HEK293T (cell line): ENCODE measurements around the gene ATP1B1.
A peak's percentile ranks its signal among the peaks of the same experiment; 100 is the strongest.

Source experiments
- CTCF ChIA-PET: fragments of 350-600 bp; formaldehyde crosslinking; extraction: SDS; loops from one replicate; lab custom pipeline; 2021; ENCODE audit warnings: antibody characterized with exemption, inconsistent platforms; lab: Yijun Ruan, JAX
- POLR2A ChIA-PET: fragments of 350-600 bp; formaldehyde crosslinking; extraction: SDS; loops from one replicate; lab custom pipeline; 2020; ENCODE audit warnings: antibody characterized with exemption, inconsistent platforms; lab: Yijun Ruan, JAX
- DNase-seq: peaks from one replicate; pipeline ENCODE4 v3.0.0; 2012; ENCODE audit warnings: mixed read lengths; ENCODE audit errors: extremely low spot score
- ARNT ChIP-seq: fragments of 450-650 bp; IDR thresholded peaks from 2 replicates; pipeline ENCODE4 v1.6.1; 2017; ENCODE audit warnings: mild to moderate bottlenecking
- BHLHE40 ChIP-seq: fragments of 450-650 bp; IDR thresholded peaks from 2 replicates; pipeline ENCODE4 v1.6.1; 2016; ENCODE audit warnings: mild to moderate bottlenecking, moderate library complexity, borderline replicate concordance
- CTBP1 ChIP-seq: fragments of 450-650 bp; IDR thresholded peaks from 2 replicates; pipeline ENCODE4 v1.6.1; 2016; ENCODE audit warnings: borderline replicate concordance
- ELF4 ChIP-seq: fragments of 450-650 bp; IDR thresholded peaks from 2 replicates; pipeline ENCODE4 v1.6.1; 2017; ENCODE audit warnings: antibody characterized with exemption
- FOXA1 ChIP-seq: fragments of 450-650 bp; IDR thresholded peaks from 2 replicates; pipeline ENCODE4 v1.6.1; 2016; ENCODE audit warnings: mild to moderate bottlenecking
- FOXK2 ChIP-seq: fragments of 450-650 bp; IDR thresholded peaks from 2 replicates; pipeline ENCODE4 v1.6.1; 2016; ENCODE audit warnings: mild to moderate bottlenecking
- FOXM1 ChIP-seq: fragments of 450-650 bp; IDR thresholded peaks from 2 replicates; pipeline ENCODE4 v1.6.1; 2017; ENCODE audit warnings: mild to moderate bottlenecking, borderline replicate concordance
- HDGF ChIP-seq: fragments of 450-650 bp; IDR thresholded peaks from 2 replicates; pipeline ENCODE4 v1.6.1; 2017; ENCODE audit warnings: antibody characterized with exemption, borderline replicate concordance
- L3MBTL2 ChIP-seq: fragments of 450-650 bp; conservative IDR thresholded peaks from 2 replicates; pipeline ENCODE4 v1.6.1; 2016; ENCODE audit warnings: mild to moderate bottlenecking
- LEF1 ChIP-seq: fragments of 450-650 bp; IDR thresholded peaks from 2 replicates; pipeline ENCODE4 v1.6.1; 2017; ENCODE audit warnings: mild to moderate bottlenecking, borderline replicate concordance
- NFRKB ChIP-seq: fragments of 450-650 bp; IDR thresholded peaks from 2 replicates; pipeline ENCODE4 v1.6.1; 2016; ENCODE audit warnings: mild to moderate bottlenecking, moderate library complexity
- PKNOX1 ChIP-seq: fragments of 450-650 bp; IDR thresholded peaks from 2 replicates; pipeline ENCODE4 v1.6.1; 2016
- SP1 ChIP-seq: fragments of 450-650 bp; IDR thresholded peaks from 2 replicates; pipeline ENCODE4 v1.6.1; 2017
- SUZ12 ChIP-seq: fragments of 450-650 bp; IDR thresholded peaks from 2 replicates; pipeline ENCODE4 v1.6.1; 2016; ENCODE audit warnings: mild to moderate bottlenecking
- TARDBP ChIP-seq: fragments of 450-650 bp; IDR thresholded peaks from 2 replicates; pipeline ENCODE4 v1.6.1; 2016
- ZNF384 ChIP-seq: fragments of 450-650 bp; IDR thresholded peaks from 2 replicates; pipeline ENCODE4 v1.6.1; 2016

Gene ATP1B1

GRCh38 chr1:169108223-169108622 is 1.7 kb downstream of the ATP1B1 start:
- no peak for TF ChIP-seq L3MBTL2
- TF ChIP-seq BHLHE40 = no peak
- TF ChIP-seq LEF1 = no peak
- no peak for TF ChIP-seq FOXK2
- no peak for TF ChIP-seq SP1
- TF ChIP-seq HDGF = no peak
- TF ChIP-seq NFRKB = no peak
- no peak for TF ChIP-seq TARDBP
- TF ChIP-seq ZNF384 = no peak
- TF ChIP-seq ARNT = no peak
- no peak for TF ChIP-seq FOXA1
- no peak for TF ChIP-seq PKNOX1
- TF ChIP-seq SUZ12 = no peak
- TF ChIP-seq FOXM1 = no peak
- no peak for TF ChIP-seq ELF4
- no peak for TF ChIP-seq CTBP1
- ChIA-PET CTCF (interaction anchor here (0.9 to 1.5 kb wide), 2 partner anchors 9 to 505 kb away, joined by 3 to 5 read pairs; no protein-coding TSS in a partner anchor), POLR2A (interaction anchor here (2.1 kb wide), 1 partner anchor 10 kb away, joined by 8 read pairs; no protein-coding TSS in a partner anchor)
- DNase-seq = no peak

- TF ChIP-seq FOXA1 = no peak
- no peak for DNase-seq
- CTCF ChIA-PET = interaction anchor here (0.6 to 1.5 kb wide), 3 partner anchors 8 to 763 kb away, joined by 3 to 5 read pairs (median 3); partner anchors contain the start of gene DPT
- POLR2A ChIA-PET = no interaction called here
Observed at GRCh38 chr1:169108863-169109560, 2.5 kb downstream of the ATP1B1 start.

DNA sequence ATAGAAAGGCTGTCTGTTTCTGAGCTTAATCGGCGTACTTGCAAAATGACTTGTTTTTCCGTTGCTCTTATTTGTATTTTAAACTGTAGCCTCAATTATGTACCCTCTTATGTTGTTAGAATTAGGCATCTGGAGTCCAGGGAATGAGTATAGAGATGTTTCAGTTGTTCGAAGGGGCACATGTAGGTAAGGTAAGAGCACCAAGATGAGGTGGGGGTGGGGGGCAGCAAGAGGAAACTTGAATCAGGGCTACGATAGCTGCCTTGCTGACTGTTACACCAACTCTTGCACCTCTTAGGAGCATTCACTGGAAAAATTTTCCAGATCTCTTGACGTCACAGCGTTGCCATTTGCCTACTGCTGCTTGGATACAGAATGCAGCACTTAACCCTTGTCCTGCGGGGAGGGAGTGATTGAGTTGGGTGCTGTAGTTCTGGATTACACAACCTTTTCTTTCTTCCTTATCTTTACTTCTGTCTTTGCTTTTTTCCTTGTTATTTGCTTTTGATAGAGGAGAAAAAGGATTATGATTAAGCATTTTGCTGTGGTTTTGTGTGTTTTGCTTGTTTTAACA is 3.2 kb downstream of the ATP1B1 start:
- TF ChIP-seq HDGF = no peak
- no peak for TF ChIP-seq PKNOX1
- TF ChIP-seq ARNT = no peak
- no peak for TF ChIP-seq FOXA1
- no peak for TF ChIP-seq L3MBTL2
- TF ChIP-seq ELF4 = no peak
- TF ChIP-seq CTBP1 = no peak
- no peak for TF ChIP-seq SUZ12
- TF ChIP-seq FOXM1 = no peak
- peak; percentile 50 for DNase-seq
- POLR2A ChIA-PET = no interaction called here
- CTCF ChIA-PET = interaction anchor here (0.6 kb wide), 2 partner anchors 380 to 764 kb away, joined by 3 read pairs; partner anchors contain the start of gene DPT

GRCh38 chr1:169110236-169110635 is 3.7 kb downstream of the ATP1B1 start:
- ChIA-PET CTCF (no interaction called here), POLR2A (no interaction called here)
- DNase-seq = no peak

DNA sequence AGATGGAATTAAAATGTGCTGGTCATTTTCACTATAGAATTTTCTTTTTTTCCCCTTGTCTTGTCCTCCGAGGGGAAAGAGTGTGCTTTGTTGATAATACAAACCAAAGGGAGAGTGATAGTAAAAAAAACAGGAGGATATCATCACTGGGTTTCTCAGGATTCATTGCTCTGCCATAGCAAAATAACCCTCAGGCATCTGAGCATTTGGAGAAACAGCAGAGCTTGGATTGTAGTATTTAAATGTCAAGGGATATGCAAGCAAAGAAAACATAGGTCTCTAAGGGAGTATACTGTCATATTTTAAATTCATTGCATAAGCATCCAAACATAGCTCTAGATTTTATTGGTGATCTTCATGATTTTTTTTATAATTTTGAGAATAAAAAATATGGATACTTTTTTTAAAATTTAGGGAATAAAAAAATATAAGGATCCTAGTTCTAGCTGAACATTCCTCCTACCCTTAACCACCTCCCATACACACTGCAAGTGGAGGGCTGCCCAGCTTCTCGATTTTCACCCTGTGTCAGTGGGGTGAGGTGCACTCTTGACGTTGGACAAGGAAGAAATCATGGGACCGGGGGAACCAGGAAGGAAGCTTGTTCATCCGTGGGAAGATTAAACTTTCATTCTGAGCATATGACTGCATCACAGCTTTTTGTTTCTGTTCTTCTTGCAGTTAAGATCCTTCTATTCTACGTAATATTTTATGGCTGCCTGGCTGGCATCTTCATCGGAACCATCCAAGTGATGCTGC is 4.4 kb downstream of the ATP1B1 start:
- POLR2A ChIA-PET = no interaction called here
- no peak for TF ChIP-seq TARDBP
- CTCF ChIA-PET = interaction anchor here (0.6 kb wide), 1 partner anchor 16 kb away, joined by 10 read pairs; no protein-coding TSS in a partner anchor
- DNase-seq = no peak

More at GRCh38 chr1:169110236-169110635, 3.7 kb downstream of the ATP1B1 start:
- TF ChIP-seq LEF1 (no peak), L3MBTL2 (no peak), TARDBP (no peak), SUZ12 (no peak), BHLHE40 (no peak)

GRCh38 chr1:169111472-169111871 is 5.0 kb downstream of the ATP1B1 start:
- no peak for DNase-seq
- ChIA-PET POLR2A (no interaction called here), CTCF (interaction anchor here (0.6 kb wide), 1 partner anchor 15 kb away, joined by 10 read pairs; no protein-coding TSS in a partner anchor)
- TF ChIP-seq SP1 (no peak), FOXK2 (no peak), TARDBP (no peak), FOXM1 (no peak), BHLHE40 (no peak), PKNOX1 (no peak)
